Large intestine (tissue), 3 donors: Measurements from ENCODE around the gene PLAAT3. TPM values are rescaled to one million over a fixed set of nuclear protein-coding genes. Genes with fewer than 3 reads are reported as not detected.
"Not testable (repeated sequence)": the region's sequence is repeated elsewhere in the genome, so short reads cannot be mapped to it uniquely, and the experiment has no call there.

Experiments
- DNase-seq, 2 donors: peaks; one replicate each; pipeline versions ENCODE4 v3.0.0 to v3.0.0-alpha.2; 2013
- H3K27ac ChIP-seq: one replicate; pipeline ENCODE4 v1.5.1; 2013; ENCODE audit warnings: low read length
- H3K27me3 ChIP-seq: 2 replicates; pipeline ENCODE4 v1.6.1; 2013; ENCODE audit warnings: low read length; ENCODE audit not compliant: control insufficient read depth, insufficient read depth
- H3K36me3 ChIP-seq: 2 replicates; pipeline ENCODE4 v1.6.1; 2013; ENCODE audit warnings: low read length; ENCODE audit not compliant: control insufficient read depth, insufficient read depth
- H3K4me1 ChIP-seq: one replicate; pipeline ENCODE4 v1.6.1; 2013; ENCODE audit warnings: low read length; ENCODE audit not compliant: control insufficient read depth, insufficient read depth
- H3K4me3 ChIP-seq: one replicate; pipeline ENCODE4 v1.5.1; 2013; ENCODE audit warnings: low read length
- H3K9me3 ChIP-seq: one replicate; pipeline ENCODE4 v1.6.1; 2013; ENCODE audit warnings: mild to moderate bottlenecking, low read depth, low read length, moderate library complexity; ENCODE audit not compliant: control insufficient read depth
- WGBS: methylation state at CpG from one replicate; pipeline ENCODE4 v1.1.5; 2013; ENCODE audit warnings: low lambda C conversion rate; ENCODE audit not compliant: insufficient coverage; 5-methylcytosine and 5-hydroxymethylcytosine counted together
- polyA plus RNA-seq: library from polyadenylated mRNA; unstranded; fragments of 120-200 nt; gene quantifications from one replicate; pipeline ENCODE4 v1.2.1, GENCODE V29; 2013

PLAAT3 gene
- polyA plus RNA-seq, 1 donor: 5.9 TPM

- Histone ChIP-seq H3K4me3 (no peak overlapping the region), H3K27me3 (no peaks in the 10 kb centered on the region), H3K4me1 (peaks cover 4% of the 10 kb centered on the region), H3K27ac (no peak overlapping the region), H3K36me3 (no peaks in the 10 kb centered on the region), H3K9me3 (no peaks in the 10 kb centered on the region)
- no CpG with 5 or more reads among the region's 7 CpGs for WGBS
- DNase-seq: no peak
Measured at GRCh38 chr11:63556404-63557013, 57.7 kb downstream of the PLAAT3 start.

- Histone ChIP-seq H3K36me3 (no peaks in the 10 kb centered on the region), H3K4me3 (no peak overlapping the region), H3K27ac (no peak overlapping the region), H3K4me1 (peaks cover 4% of the 10 kb centered on the region), H3K27me3 (no peaks in the 10 kb centered on the region), H3K9me3 (no peaks in the 10 kb centered on the region)
- no CpG with 5 or more reads among the region's 4 CpGs for WGBS
- no peak for DNase-seq
Measured at GRCh38 chr11:63554877-63555223, 59.4 kb downstream of the PLAAT3 start.

GRCh38 chr11:63553759-63554158 lies 60.5 kb downstream of the PLAAT3 start:
- WGBS: 60% methylated on average over 1 of the region's 8 CpGs
- H3K4me1 ChIP-seq: peaks cover under 1% of the 10 kb centered on the region
- no peak overlapping the region for H3K4me3 ChIP-seq
- H3K9me3 ChIP-seq: no peaks in the 10 kb centered on the region
- no peak overlapping the region for H3K27ac ChIP-seq
- H3K27me3 ChIP-seq: no peaks in the 10 kb centered on the region
- DNase-seq: no peak
- H3K36me3 ChIP-seq: no peaks in the 10 kb centered on the region

DNA sequence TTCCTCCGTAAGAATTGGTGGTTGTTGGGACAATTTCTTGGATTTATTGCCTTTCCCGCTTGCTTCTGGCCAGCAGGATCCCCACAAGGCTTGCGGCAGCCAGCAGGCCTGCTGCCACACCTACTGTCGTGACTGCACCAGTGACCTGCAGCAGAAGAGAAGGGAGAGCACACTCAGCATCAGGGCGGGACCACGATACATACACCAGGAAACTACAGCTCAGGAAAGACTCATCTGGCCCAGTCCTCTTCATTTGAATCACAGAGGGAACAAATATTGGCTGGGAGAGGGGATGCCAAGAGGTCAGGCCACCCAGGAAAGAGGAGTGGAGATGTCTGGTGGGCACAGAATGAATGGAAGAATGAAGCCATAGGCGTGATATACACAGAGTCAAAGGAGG lies 61.3 kb downstream of the PLAAT3 start:
- no peak for DNase-seq

DNA sequence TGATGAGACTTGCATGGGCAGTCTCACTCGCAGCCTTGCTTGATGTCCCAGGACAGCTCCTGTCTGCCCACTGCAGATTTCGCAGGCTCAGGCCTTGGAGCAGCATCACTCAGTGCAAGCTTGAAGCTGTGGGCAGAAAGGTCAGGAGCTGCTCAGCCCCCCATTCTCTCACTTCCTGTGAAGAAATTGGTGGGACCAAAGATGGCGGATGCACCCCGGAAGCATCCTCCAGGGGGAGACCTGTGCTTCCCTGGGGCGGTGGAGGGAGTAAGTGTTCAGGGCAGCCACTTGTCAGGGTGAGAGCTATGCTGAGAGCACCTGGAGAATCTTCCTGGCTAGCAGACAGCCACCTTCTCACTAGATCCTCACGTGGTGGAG lies 62.4 kb downstream of the PLAAT3 start:
- Histone ChIP-seq H3K36me3 (no peaks in the 10 kb centered on the region), H3K27ac (no peak overlapping the region), H3K4me3 (no peak overlapping the region), H3K27me3 (no peaks in the 10 kb centered on the region), H3K4me1 (no peaks in the 10 kb centered on the region), H3K9me3 (no peaks in the 10 kb centered on the region)
- WGBS: no CpG with 5 or more reads among the region's 6 CpGs
- DNase-seq: no peak

More for the DNA sequence above, 61.3 kb downstream of the PLAAT3 start:
- Histone ChIP-seq H3K4me1 (no peaks in the 10 kb centered on the region), H3K36me3 (no peaks in the 10 kb centered on the region), H3K9me3 (no peaks in the 10 kb centered on the region), H3K4me3 (no peak overlapping the region), H3K27ac (no peak overlapping the region), H3K27me3 (no peaks in the 10 kb centered on the region)
- WGBS: no CpG with 5 or more reads among the region's 7 CpGs

DNA sequence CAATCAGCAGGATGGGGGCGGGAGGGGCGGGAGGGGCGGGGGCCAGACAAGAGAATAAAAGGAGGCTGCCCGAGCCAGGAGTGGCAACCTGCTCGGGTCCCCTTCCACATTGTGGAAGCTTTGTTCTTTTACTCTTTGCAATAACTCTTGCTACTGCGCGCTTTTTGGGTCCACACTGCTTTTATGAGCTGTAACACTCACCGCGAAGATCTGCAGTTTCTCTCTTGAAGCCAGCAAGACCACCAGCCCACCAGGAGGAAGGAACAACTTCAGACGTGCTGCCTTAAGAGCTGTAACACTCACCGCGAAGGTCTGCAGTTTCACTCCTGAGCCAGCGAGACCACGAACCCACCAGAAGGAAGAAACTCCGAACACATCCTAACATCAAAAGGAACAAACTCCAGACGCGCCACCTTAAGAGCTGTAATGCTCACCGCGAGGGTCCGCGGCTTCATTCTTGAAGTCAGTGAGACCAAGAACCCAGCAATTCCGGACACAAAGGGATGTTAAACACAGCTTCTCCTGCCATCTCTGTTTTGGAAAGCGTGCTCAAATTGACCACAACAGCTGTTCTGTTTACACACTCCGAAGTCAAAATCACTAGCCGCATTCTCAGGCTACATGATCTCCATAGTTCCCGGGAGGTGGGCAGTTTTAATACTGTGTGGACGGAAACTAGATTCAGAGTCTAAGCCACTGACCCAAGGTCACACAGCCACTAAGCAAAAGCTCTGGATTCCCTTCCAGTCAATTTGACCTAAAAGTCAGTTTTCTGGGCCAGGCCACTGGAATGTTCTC lies 62.9 kb downstream of the PLAAT3 start:
- H3K27me3 ChIP-seq: no peaks in the 10 kb centered on the region
- no peaks in the 10 kb centered on the region for H3K36me3 ChIP-seq
- no peaks in the 10 kb centered on the region for H3K4me1 ChIP-seq
- no peaks in the 10 kb centered on the region for H3K9me3 ChIP-seq
- no peak for DNase-seq
- no peak overlapping the region for H3K27ac ChIP-seq
- no CpG with 5 or more reads among the region's 27 CpGs for WGBS
- no peak overlapping the region for H3K4me3 ChIP-seq

- not testable (repeated sequence) for H3K27ac ChIP-seq, H3K36me3 ChIP-seq, DNase-seq, H3K27me3 ChIP-seq, H3K4me1 ChIP-seq, H3K9me3 ChIP-seq, H3K4me3 ChIP-seq
- no CpG with 5 or more reads among the region's 31 CpGs for WGBS
Measured at GRCh38 chr11:63550156-63550700, 64.0 kb downstream of the PLAAT3 start.

- no peak for DNase-seq
- Histone ChIP-seq H3K27ac (no peak overlapping the region), H3K27me3 (no peaks in the 10 kb centered on the region), H3K9me3 (no peaks in the 10 kb centered on the region), H3K4me1 (no peaks in the 10 kb centered on the region), H3K36me3 (no peaks in the 10 kb centered on the region), H3K4me3 (no peak overlapping the region)
- no CpG with 5 or more reads among the region's 4 CpGs for WGBS
Measured at GRCh38 chr11:63549411-63549810, 64.8 kb downstream of the PLAAT3 start.

DNA sequence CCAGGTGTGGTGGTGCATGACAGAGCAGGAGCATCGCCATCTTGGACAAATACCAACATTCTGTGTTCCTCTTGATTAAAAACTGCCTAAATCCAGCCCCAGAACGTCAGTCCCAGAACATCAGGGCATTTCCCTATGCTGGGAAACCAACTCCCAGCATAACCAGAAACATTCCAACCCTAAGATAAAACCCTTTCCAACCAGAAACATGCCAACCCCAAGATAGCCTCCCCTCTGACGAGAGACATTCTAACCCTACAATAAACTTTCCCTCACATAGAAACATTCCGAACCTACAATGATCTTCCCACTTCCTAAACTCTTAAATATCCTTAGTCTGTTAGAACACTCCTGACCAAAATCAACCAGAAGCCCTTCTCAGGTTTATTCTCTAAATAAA lies 66.1 kb downstream of the PLAAT3 start:
- DNase-seq: no peak
- Histone ChIP-seq H3K4me3 (no peak overlapping the region), H3K4me1 (no peaks in the 10 kb centered on the region), H3K27me3 (no peaks in the 10 kb centered on the region), H3K27ac (no peak overlapping the region), H3K36me3 (no peaks in the 10 kb centered on the region), H3K9me3 (no peaks in the 10 kb centered on the region)
- 100% methylated on average over 1 of the region's 4 CpGs for WGBS

DNA sequence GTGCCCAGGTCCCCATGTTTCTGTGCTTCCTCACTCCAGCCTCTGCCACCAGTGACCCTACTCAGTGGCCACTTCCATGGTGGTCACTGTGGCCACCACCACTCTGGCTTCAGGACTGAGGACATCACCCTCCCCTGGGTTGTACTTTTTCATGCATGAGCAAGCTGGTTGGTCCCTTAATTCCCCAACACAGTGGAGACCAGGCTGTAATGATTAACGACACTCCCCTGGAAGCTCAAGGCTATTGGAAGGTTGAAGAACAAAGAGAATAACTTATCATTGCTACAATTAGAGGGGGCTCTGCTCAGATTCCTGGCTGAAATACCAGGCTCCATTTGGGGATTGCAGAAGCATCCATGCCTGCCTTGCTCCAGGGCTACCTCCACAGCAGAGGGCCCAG lies 67.2 kb downstream of the PLAAT3 start:
- Histone ChIP-seq H3K36me3 (no peaks in the 10 kb centered on the region), H3K27ac (no peak overlapping the region), H3K27me3 (no peaks in the 10 kb centered on the region), H3K4me3 (no peak overlapping the region), H3K9me3 (no peaks in the 10 kb centered on the region), H3K4me1 (no peaks in the 10 kb centered on the region)
- no CpG with 5 or more reads among the region's 1 CpG for WGBS
- DNase-seq: no peak
